Right ventricle myocardium inferior (tissue), 1 donor: ENCODE results near the gene RAB29. TPM values are rescaled to one million over a fixed set of nuclear protein-coding genes. Genes with fewer than 3 reads are reported as not detected.
A peak's percentile ranks its signal among the peaks of the same experiment; 100 is the strongest.
"Not testable (repeated sequence)": the region's sequence is repeated elsewhere in the genome, so short reads cannot be mapped to it uniquely, and the experiment has no call there.

ENCODE experiments used
- ATAC-seq: fragments of 200-7000 bp; cut with Tn5 transposase; one replicate; pipeline ENCODE4 v1.9.1; 2020; ENCODE audit warnings: mild to moderate bottlenecking, moderate library complexity
- DNase-seq: peaks from one replicate; pipeline ENCODE4 v3.0.0; 2021; ENCODE audit errors: missing footprints
- intact Hi-C: fragments of 100-400 bp; cut with DNase I; formaldehyde crosslinking; loops from one replicate; pipeline ENCODE4 v1.11.0; 2022
- long read RNA-seq: library from polyadenylated mRNA; unstranded; transcript quantifications from one replicate; pipeline ENCODE4 v2.0.0, GENCODE V29; 2021
- total RNA-seq: library from RNA; stranded (reverse); fragmentation: NEBNext Ultra II Directional; extraction: Animal tissue kit (Norgen Biotek cat#: 25700); gene quantifications from one replicate; pipeline ENCODE4 v1.2.1, GENCODE V29; 2021
- donor health status: DM: no; HTN: yes; CAD: no; lungs with severe emphysema.

Gene RAB29
- total RNA-seq: 16.6 TPM
- long read RNA-seq, partial matches to known transcripts: 0 of 6 reads
- long read RNA-seq, other reads (novel, unspliced or antisense): 2 of 6 reads

- intact Hi-C loops: no loop called here
- DNase-seq (peak; percentile 92), ATAC-seq (peak; percentile 95)
These were observed at the start of gene RAB29 for GRCh38 chr1:205775015-205775716. Gene RAB29 (minus strand): TSS chr1:205775482. CDS start chr1:205774956, 526 bp downstream.

DNA sequence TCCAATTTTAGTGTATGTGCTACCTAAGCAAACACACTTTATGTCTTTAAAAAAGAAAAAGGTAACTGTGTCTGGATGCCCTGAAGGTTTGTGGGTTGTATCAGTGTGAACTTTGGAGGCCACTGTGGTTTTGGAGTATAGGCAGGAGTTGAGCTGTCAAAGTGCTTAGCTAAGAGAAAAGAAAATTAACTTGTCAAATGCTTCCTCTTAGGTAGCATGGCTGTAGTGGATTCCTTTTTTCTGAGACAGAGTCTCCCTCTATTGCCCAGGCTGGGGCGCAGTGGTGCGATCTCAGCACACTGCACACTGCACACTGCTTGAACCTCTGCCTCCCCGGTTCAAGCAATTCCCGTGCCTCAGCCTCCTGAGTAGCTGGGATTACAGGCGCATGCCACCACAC is 48.9 kb upstream of the RAB29 start:
- intact Hi-C loops: no loop called here
- ATAC-seq (no peak), DNase-seq (no peak)

DNA sequence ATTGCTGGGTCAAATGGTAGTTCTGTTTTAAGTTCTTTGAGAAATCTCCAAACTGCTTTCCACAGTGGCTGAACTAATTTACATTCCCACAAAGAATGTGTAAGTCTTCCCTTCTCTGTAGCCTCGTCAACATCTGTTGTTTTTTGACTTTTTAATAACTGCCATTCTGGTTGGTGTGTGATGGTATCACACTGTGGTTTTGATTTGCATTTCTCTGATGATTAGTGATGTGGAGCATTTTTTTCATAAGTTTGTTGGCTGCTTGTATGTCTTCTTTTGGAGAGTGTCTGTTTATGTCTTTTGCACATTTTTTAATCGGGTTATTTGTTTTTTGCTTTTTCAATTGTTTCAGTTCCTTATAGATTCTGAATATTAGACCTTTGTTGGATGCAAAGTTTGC is 48.0 kb upstream of the RAB29 start:
- not testable (repeated sequence) for DNase-seq

GRCh38 chr1:205822397-205822796 is 47.1 kb upstream of the RAB29 start:
- DNase-seq: no peak
- intact Hi-C loops: no loop called here
- ATAC-seq: no peak

More for the DNA sequence above, 48.0 kb upstream of the RAB29 start:
- ATAC-seq, intact Hi-C loops: not testable (repeated sequence)

GRCh38 chr1:205817988-205818387 is 42.7 kb upstream of the RAB29 start:
- DNase-seq (no peak), ATAC-seq (no peak)
- intact Hi-C loops: no loop called here

GRCh38 chr1:205817364-205817763 is 42.1 kb upstream of the RAB29 start:
- intact Hi-C loops: no loop called here
- ATAC-seq (no peak), DNase-seq (no peak)

DNA sequence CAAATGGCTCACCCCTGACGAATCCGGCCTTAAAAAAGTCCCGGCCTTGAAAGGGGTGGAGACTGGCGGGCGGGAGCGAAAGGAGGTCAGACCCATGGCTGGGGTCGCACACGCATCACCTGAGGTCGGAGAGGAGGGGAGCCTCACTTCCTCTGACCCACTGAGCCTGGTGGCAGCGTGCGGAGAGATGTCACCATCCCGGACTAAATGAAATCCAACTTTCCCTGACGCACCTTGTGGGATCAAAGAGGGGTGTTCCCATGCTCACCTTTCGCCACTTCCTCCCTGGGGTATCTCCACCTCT is 38.4 kb upstream of the RAB29 start:
- no peak for DNase-seq
- ATAC-seq: no peak
- intact Hi-C loops: loop anchor here (1.0 to 5.0 kb wide), 3 partner anchors 34 to 101 kb away; no protein-coding TSS in a partner anchor

GRCh38 chr1:205812878-205813754 is 37.8 kb upstream of the RAB29 start, which contains the start of gene SLC41A1:
Gene SLC41A1 (minus strand): TSS chr1:205813198. CDS start chr1:205810441, 2,757 bp downstream.
- peak; percentile 95 for DNase-seq
- ATAC-seq: peak; percentile 94
- intact Hi-C loops: loop anchor here (1.0 to 5.0 kb wide), 3 partner anchors 34 to 102 kb away; no protein-coding TSS in a partner anchor

- intact Hi-C loops: loop anchor here (2.0 to 5.0 kb wide), 2 partner anchors 35 to 102 kb away; no protein-coding TSS in a partner anchor
- DNase-seq (no peak), ATAC-seq (peak; percentile 30)
These were observed 37.1 kb upstream of the RAB29 start for GRCh38 chr1:205812271-205812877.

- peak; percentile 62 for ATAC-seq
- intact Hi-C loops: loop anchor here (2.0 to 5.0 kb wide), 2 partner anchors 36 to 103 kb away; no protein-coding TSS in a partner anchor
These were observed 36.4 kb upstream of the RAB29 start for GRCh38 chr1:205811660-205812059.

DNA sequence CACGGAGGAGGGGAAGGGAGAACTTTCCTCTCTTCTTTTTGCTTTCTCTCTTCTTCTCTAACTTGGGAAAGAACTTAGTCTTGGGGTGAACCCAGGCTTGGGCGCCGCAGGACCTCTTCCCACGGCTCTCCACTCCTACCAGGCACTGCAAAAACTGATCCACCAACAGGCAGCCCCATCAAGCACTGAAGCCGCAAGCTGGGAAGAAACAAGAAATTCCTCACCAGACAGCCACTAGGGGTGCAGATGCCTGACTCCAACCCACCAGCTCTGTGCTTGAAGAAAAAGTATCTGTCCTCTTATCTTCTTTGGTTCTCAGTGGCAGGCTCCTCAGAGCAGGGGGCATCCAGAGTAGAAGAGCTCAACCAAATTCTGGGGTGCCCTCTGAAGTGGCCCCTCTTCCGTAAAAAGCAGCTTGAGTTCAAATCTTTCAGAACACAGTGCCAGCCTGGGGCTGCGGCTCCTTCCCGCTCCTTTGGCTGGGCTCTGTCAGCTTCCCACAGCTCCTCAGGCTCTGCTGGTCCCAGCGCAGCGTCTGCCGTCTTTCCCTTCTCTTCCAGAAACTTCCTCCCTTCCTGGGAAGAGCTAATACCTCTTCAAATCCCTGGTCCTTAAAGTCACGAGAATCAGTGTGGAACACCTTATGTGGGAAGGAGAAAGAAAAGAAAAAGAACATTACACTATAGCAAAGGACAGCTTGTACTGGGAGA is 35.3 kb upstream of the RAB29 start:
- DNase-seq (no peak), ATAC-seq (no peak)
- intact Hi-C loops: loop anchor here (5.0 kb wide), 1 partner anchor 37 kb away; no protein-coding TSS in a partner anchor

More at GRCh38 chr1:205811660-205812059, 36.4 kb upstream of the RAB29 start:
- DNase-seq: no peak

- intact Hi-C loops: loop anchor here (5.0 kb wide), 1 partner anchor 37 kb away; no protein-coding TSS in a partner anchor
- DNase-seq (no peak), ATAC-seq (peak; percentile 2)
These were observed 34.7 kb upstream of the RAB29 start for GRCh38 chr1:205809942-205810345.

DNA sequence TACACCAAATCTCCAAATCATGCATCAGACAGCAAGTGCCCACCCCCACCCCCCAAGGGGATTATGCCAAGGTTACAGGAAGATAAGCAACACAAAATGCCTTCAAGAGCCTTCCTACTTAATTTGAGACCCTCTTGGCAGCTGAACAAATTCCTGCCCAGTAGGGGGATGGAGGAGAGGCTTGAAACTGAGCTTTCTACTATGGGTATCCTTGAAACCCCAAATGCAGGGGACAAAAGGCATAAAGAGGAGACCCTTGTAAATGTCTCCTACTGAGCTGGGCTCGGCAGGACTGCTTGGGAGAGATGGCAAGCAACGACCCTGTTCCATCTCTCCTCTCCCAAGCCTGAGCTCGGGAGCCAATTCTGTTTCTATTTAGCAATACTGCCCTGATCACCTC is 34.2 kb upstream of the RAB29 start:
- intact Hi-C loops: no loop called here
- DNase-seq (no peak), ATAC-seq (no peak)

DNA sequence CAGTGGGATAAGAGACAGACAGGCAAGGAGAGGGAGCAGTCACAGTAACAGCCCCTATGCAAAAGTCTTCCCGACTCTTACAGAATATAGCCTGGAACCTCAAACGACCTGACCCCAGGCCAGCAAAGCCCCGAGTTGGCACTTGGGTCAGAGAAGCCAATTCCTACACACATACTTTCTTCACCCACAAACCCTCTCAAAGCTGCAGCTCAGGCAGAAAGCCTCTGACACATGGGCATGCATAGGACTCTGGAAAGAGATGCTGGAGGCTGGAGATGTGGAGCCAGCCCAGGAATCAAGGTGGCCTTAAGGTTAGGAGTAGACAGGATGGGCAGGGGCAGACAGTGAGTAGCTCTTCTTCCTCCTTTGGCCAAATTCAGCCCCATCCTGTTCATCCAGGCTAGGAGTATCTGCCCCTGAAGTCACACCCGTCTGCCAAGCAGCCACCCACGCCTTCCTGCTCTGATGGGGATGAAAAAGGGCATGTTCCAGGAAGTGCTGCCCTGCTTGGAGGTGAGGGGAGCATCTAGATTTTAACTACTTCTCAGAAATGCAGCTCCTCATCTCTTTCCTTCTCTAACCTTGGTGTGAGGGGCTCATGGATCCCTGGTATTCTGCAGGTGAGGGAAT is 29.9 kb upstream of the RAB29 start:
- DNase-seq: no peak
- intact Hi-C loops: no loop called here
- ATAC-seq: no peak

- DNase-seq (no peak), ATAC-seq (no peak)
- intact Hi-C loops: no loop called here
These were observed 29.3 kb upstream of the RAB29 start for GRCh38 chr1:205804605-205805004.

- DNase-seq (no peak), ATAC-seq (no peak)
- intact Hi-C loops: no loop called here
These were observed 28.7 kb upstream of the RAB29 start for GRCh38 chr1:205803986-205804385.

DNA sequence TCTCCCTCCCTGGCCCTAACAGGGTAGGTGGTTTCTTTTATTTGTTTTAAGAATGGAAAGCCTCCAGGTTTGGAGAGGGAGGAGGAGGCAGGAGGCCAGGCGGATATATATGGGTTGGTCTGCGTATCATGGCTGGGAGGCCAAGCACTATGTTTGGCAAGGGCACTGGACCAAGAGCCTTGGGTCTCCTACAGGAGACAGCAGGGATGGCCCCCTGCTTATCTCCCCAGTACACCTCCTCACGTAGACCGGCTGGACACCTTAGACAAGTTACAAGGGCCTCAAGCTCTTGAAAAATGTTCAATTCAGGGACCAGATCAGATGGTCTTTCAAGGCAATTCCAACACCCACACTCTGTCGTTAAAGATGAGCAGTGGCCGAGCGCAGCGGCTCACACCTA is 26.8 kb upstream of the RAB29 start:
- intact Hi-C loops: no loop called here
- ATAC-seq (peak; percentile 43), DNase-seq (no peak)
